T-helper 2 cell treated with Interferon-gamma antibody and Interleukin-4, amounts not matched to agents 100 ng/mL and 5 ng/mL, for 36 hours (primary cell): ENCODE data around the gene GPATCH3. TPM values are rescaled to one million over a fixed set of nuclear protein-coding genes. Genes with fewer than 3 reads are reported as not detected.
"Not testable (repeated sequence)": the region's sequence is repeated elsewhere in the genome, so short reads cannot be mapped to it uniquely, and the experiment has no call there.

Source experiments
- intact Hi-C: fragments of 100-400 bp; cut with micrococcal nuclease; formaldehyde crosslinking; loops from one replicate; pipeline ENCODE4 v1.15.1; 2023
- total RNA-seq: library from RNA; stranded (reverse); gene quantifications from 2 replicates; pipeline ENCODE4 v1.2.3, GENCODE V29; 2022

Gene GPATCH3
- total RNA-seq, 1 donor from 2014 or later, result 13.9 TPM

- intact Hi-C loops, result no loop called here
Observed at GRCh38 chr1:26848941-26849774, 51.1 kb downstream of the GPATCH3 start.

- intact Hi-C loops, result no loop called here
Observed at GRCh38 chr1:26848499-26848898, 51.8 kb downstream of the GPATCH3 start.

- intact Hi-C loops, result not testable (repeated sequence)
Observed at GRCh38 chr1:26847826-26848225, 52.4 kb downstream of the GPATCH3 start.

GRCh38 chr1:26844424-26845196, 55.7 kb downstream of the GPATCH3 start:
- intact Hi-C loops, result no loop called here

Other genes starting within 250 kb of the GPATCH3 start
- 135 and 138 TPM in 2 replicates for gene ARID1A, start 204.5 kb downstream of the GPATCH3 start, total RNA-seq
- gene PIGV, start 112.5 kb downstream of the GPATCH3 start, total RNA-seq, result 16.1 and 17.0 TPM in 2 replicates
- 47.1 and 52.5 TPM in 2 replicates for gene ZDHHC18, start 73.8 kb downstream of the GPATCH3 start, total RNA-seq
- 1.1 and 1.5 TPM in 2 replicates for gene SFN, start 37.3 kb downstream of the GPATCH3 start, total RNA-seq
- gene GPN2, start 10.2 kb downstream of the GPATCH3 start, total RNA-seq, result 33.1 and 36.4 TPM in 2 replicates
- not detected in 2 replicates for gene NR0B2, start 13.5 kb upstream of the GPATCH3 start, total RNA-seq
- 88.6 and 91.4 TPM in 2 replicates for gene NUDC, start 21.3 kb upstream of the GPATCH3 start, total RNA-seq
- not detected in 2 replicates for gene KDF1, start 60.0 kb upstream of the GPATCH3 start, total RNA-seq
- 0.07 and 0.11 TPM in 2 replicates for gene TRNP1, start 93.2 kb upstream of the GPATCH3 start, total RNA-seq
- gene TENT5B, start 112.4 kb upstream of the GPATCH3 start, total RNA-seq, result not detected in 2 replicates